Skeletal muscle satellite cell (primary cell): ENCODE results near the gene TIMM22.
"Not testable (repeated sequence)": the region's sequence is repeated elsewhere in the genome, so short reads cannot be mapped to it uniquely, and the experiment has no call there.

ENCODE experiments used
- H3K27me3 ChIP-seq: 2 replicates; pipeline ENCODE4 v1.7.0; 2013; ENCODE audit warnings: low read length; ENCODE audit not compliant: control insufficient read depth, insufficient read depth
- H3K36me3 ChIP-seq: 2 replicates; pipeline ENCODE4 v1.7.0; 2013; ENCODE audit warnings: mild to moderate bottlenecking, control low read depth, low read length; ENCODE audit not compliant: insufficient read depth
- H3K4me1 ChIP-seq: 2 replicates; pipeline ENCODE4 v1.7.0; 2013; ENCODE audit warnings: low read length; ENCODE audit not compliant: control insufficient read depth, insufficient read depth
- H3K4me2 ChIP-seq: 2 replicates; pipeline ENCODE4 v1.7.0; 2013; ENCODE audit warnings: mild to moderate bottlenecking, low read length
- H3K4me3 ChIP-seq: 2 replicates; pipeline ENCODE4 v1.7.0; 2013; ENCODE audit warnings: low read length
- H3K9ac ChIP-seq: 2 replicates; pipeline ENCODE4 v1.7.0; 2013; ENCODE audit warnings: mild to moderate bottlenecking, low read depth, low read length, moderate library complexity
- H3K9me3 ChIP-seq: replicated peaks from 2 replicates; pipeline ENCODE4 v1.7.0; 2013; ENCODE audit warnings: mild to moderate bottlenecking, control low read depth, low read length

The TIMM22 gene

GRCh38 chr17:987931-988330, 9.0 kb upstream of the TIMM22 start:
- Histone ChIP-seq H3K9ac (no peak overlapping the region), H3K36me3 (no peaks in the 10 kb centered on the region), H3K4me1 (no peaks in the 10 kb centered on the region), H3K4me3 (no peak overlapping the region), H3K27me3 (no peaks in the 10 kb centered on the region), H3K9me3 (no peaks in the 10 kb centered on the region), H3K4me2 (no peak overlapping the region)

- no peak overlapping the region for H3K4me3 ChIP-seq
- H3K9me3 ChIP-seq = no peaks in the 10 kb centered on the region
- H3K9ac ChIP-seq = no peak overlapping the region
- H3K4me1 ChIP-seq = no peaks in the 10 kb centered on the region
- H3K27me3 ChIP-seq = no peaks in the 10 kb centered on the region
- H3K36me3 ChIP-seq = no peaks in the 10 kb centered on the region
- no peak overlapping the region for H3K4me2 ChIP-seq
Observed at GRCh38 chr17:988561-988960, 8.4 kb upstream of the TIMM22 start.

GRCh38 chr17:992933-993332, 4.0 kb upstream of the TIMM22 start:
- H3K9me3 ChIP-seq = no peaks in the 10 kb centered on the region
- H3K4me3 ChIP-seq = no peak overlapping the region
- no peaks in the 10 kb centered on the region for H3K27me3 ChIP-seq
- no peaks in the 10 kb centered on the region for H3K36me3 ChIP-seq
- no peak overlapping the region for H3K9ac ChIP-seq
- H3K4me2 ChIP-seq = no peak overlapping the region
- H3K4me1 ChIP-seq = peaks cover 3% of the 10 kb centered on the region

- peaks cover 21% of the 10 kb centered on the region for H3K4me1 ChIP-seq
- not testable (repeated sequence) for H3K9me3 ChIP-seq, H3K4me2 ChIP-seq, H3K36me3 ChIP-seq, H3K9ac ChIP-seq, H3K4me3 ChIP-seq, H3K27me3 ChIP-seq
Observed at GRCh38 chr17:995324-995723, 1.6 kb upstream of the TIMM22 start.

- H3K4me1 ChIP-seq = peaks cover 49% of the 10 kb centered on the region
- peak overlapping the region; percentile 93 for H3K4me2 ChIP-seq
- H3K36me3 ChIP-seq = peaks cover 27% of the 10 kb centered on the region
- H3K9me3 ChIP-seq = no peaks in the 10 kb centered on the region
- H3K4me3 ChIP-seq = peak overlapping the region; percentile 100
- H3K27me3 ChIP-seq = no peaks in the 10 kb centered on the region
- peak overlapping the region; percentile 98 for H3K9ac ChIP-seq
Observed at GRCh38 chr17:998111-998510, 1.2 kb downstream of the TIMM22 start.

GRCh38 chr17:1000597-1001461, 3.9 kb downstream of the TIMM22 start:
- Histone ChIP-seq H3K9ac (peak overlapping the region; percentile 7), H3K4me2 (peak overlapping the region; percentile 51), H3K4me3 (peak overlapping the region; percentile 0), H3K4me1 (peaks cover 71% of the 10 kb centered on the region), H3K36me3 (peaks cover 47% of the 10 kb centered on the region), H3K27me3 (no peaks in the 10 kb centered on the region), H3K9me3 (no peaks in the 10 kb centered on the region)

GRCh38 chr17:1001640-1002411, 4.9 kb downstream of the TIMM22 start:
- H3K36me3 ChIP-seq = peaks cover 53% of the 10 kb centered on the region
- H3K4me3 ChIP-seq = peak overlapping the region; percentile 7
- H3K9me3 ChIP-seq = no peaks in the 10 kb centered on the region
- H3K4me2 ChIP-seq = peak overlapping the region; percentile 51
- H3K9ac ChIP-seq = peak overlapping the region; percentile 33
- H3K27me3 ChIP-seq = no peaks in the 10 kb centered on the region
- peaks cover 78% of the 10 kb centered on the region for H3K4me1 ChIP-seq

- no peaks in the 10 kb centered on the region for H3K9me3 ChIP-seq
- H3K27me3 ChIP-seq = no peaks in the 10 kb centered on the region
- H3K4me2 ChIP-seq = peak overlapping the region; percentile 51
- H3K9ac ChIP-seq = peak overlapping the region; percentile 33
- H3K4me1 ChIP-seq = peaks cover 78% of the 10 kb centered on the region
- H3K4me3 ChIP-seq = peak overlapping the region; percentile 4
- H3K36me3 ChIP-seq = peaks cover 57% of the 10 kb centered on the region
Observed at GRCh38 chr17:1002412-1002753, 5.5 kb downstream of the TIMM22 start.

- Histone ChIP-seq H3K4me2 (peak overlapping the region; percentile 51), H3K9ac (peak overlapping the region; percentile 33), H3K9me3 (no peaks in the 10 kb centered on the region), H3K27me3 (no peaks in the 10 kb centered on the region), H3K4me1 (peaks cover 75% of the 10 kb centered on the region), H3K4me3 (peak overlapping the region; percentile 4), H3K36me3 (peaks cover 63% of the 10 kb centered on the region)
Observed at GRCh38 chr17:1002771-1003555, 6.0 kb downstream of the TIMM22 start.

GRCh38 chr17:1003633-1003971, 6.7 kb downstream of the TIMM22 start:
- H3K9ac ChIP-seq = no peak overlapping the region
- peaks cover 64% of the 10 kb centered on the region for H3K36me3 ChIP-seq
- no peaks in the 10 kb centered on the region for H3K9me3 ChIP-seq
- H3K4me3 ChIP-seq = no peak overlapping the region
- peaks cover 68% of the 10 kb centered on the region for H3K4me1 ChIP-seq
- no peak overlapping the region for H3K4me2 ChIP-seq
- no peaks in the 10 kb centered on the region for H3K27me3 ChIP-seq

- peaks cover 64% of the 10 kb centered on the region for H3K4me1 ChIP-seq
- no peak overlapping the region for H3K4me2 ChIP-seq
- H3K4me3 ChIP-seq = no peak overlapping the region
- H3K9ac ChIP-seq = no peak overlapping the region
- H3K36me3 ChIP-seq = peaks cover 64% of the 10 kb centered on the region
- H3K27me3 ChIP-seq = no peaks in the 10 kb centered on the region
- no peaks in the 10 kb centered on the region for H3K9me3 ChIP-seq
Observed at GRCh38 chr17:1003972-1004768, 7.2 kb downstream of the TIMM22 start.
